HEK293 (cell line): Measurements from ENCODE around the gene GAGE10.

ENCODE experiments used
- GFI1B ChIP-seq: fragments of 450-650 bp; formaldehyde crosslinking; IDR thresholded peaks from 2 replicates; pipeline ENCODE4 v1.5.1; 2016; ENCODE audit warnings: missing biosample characterization, missing genetic modification characterization
- GLIS1 ChIP-seq: fragments of 450-650 bp; formaldehyde crosslinking; IDR thresholded peaks from 2 replicates; pipeline ENCODE4 v1.5.1; 2016; ENCODE audit warnings: missing biosample characterization, missing genetic modification characterization
- HOXC10 ChIP-seq: sonication (generic); formaldehyde crosslinking; IDR thresholded peaks from 2 replicates; pipeline ENCODE4 v1.8.1; 2023; ENCODE audit warnings: mild to moderate bottlenecking, missing genetic modification reagents
- KLF8 ChIP-seq: fragments of 450-650 bp; formaldehyde crosslinking; IDR thresholded peaks from 2 replicates; pipeline ENCODE4 v1.5.1; 2016; ENCODE audit warnings: missing biosample characterization, missing genetic modification characterization
- SP3 ChIP-seq: fragments of 450-650 bp; formaldehyde crosslinking; IDR thresholded peaks from 2 replicates; pipeline ENCODE4 v1.5.1; 2016; ENCODE audit warnings: missing biosample characterization, missing genetic modification characterization
- TCF7L2 ChIP-seq: IDR thresholded peaks from 2 replicates; pipeline ENCODE4 v1.6.1; 2011; ENCODE audit warnings: low read depth, mild to moderate bottlenecking, inconsistent platforms, low read length, moderate library complexity, borderline replicate concordance
- ZBTB8A ChIP-seq: fragments of 450-650 bp; formaldehyde crosslinking; IDR thresholded peaks from 2 replicates; pipeline ENCODE4 v1.5.1; 2016; ENCODE audit warnings: missing biosample characterization, missing genetic modification characterization
- ZFHX2 ChIP-seq: fragments of 450-650 bp; formaldehyde crosslinking; conservative IDR thresholded peaks from 2 replicates; pipeline ENCODE4 v1.5.1; 2016; ENCODE audit warnings: missing biosample characterization, missing genetic modification characterization
- ZFP37 ChIP-seq: fragments of 450-650 bp; formaldehyde crosslinking; IDR thresholded peaks from 2 replicates; pipeline ENCODE4 v1.5.1; 2016; ENCODE audit warnings: missing biosample characterization, missing genetic modification characterization
- ZNF10 ChIP-seq: fragments of 450-650 bp; formaldehyde crosslinking; IDR thresholded peaks from 2 replicates; pipeline ENCODE4 v1.5.1; 2017; ENCODE audit warnings: missing biosample characterization, missing genetic modification characterization
- ZNF112 ChIP-seq: fragments of 450-650 bp; formaldehyde crosslinking; IDR thresholded peaks from 2 replicates; pipeline ENCODE4 v1.5.0; 2017; ENCODE audit warnings: missing biosample characterization, missing genetic modification characterization
- ZNF140 ChIP-seq: fragments of 450-650 bp; formaldehyde crosslinking; IDR thresholded peaks from 2 replicates; pipeline ENCODE4 v1.5.1; 2016; ENCODE audit warnings: missing biosample characterization, missing genetic modification characterization
- ZNF16 ChIP-seq: fragments of 450-650 bp; formaldehyde crosslinking; IDR thresholded peaks from 2 replicates; pipeline ENCODE4 v1.5.1; 2016; ENCODE audit warnings: low read depth, missing biosample characterization, missing genetic modification characterization
- ZNF19 ChIP-seq: fragments of 450-650 bp; formaldehyde crosslinking; IDR thresholded peaks from 2 replicates; pipeline ENCODE4; 2016; ENCODE audit warnings: missing biosample characterization, missing genetic modification characterization, low read depth
- ZNF324 ChIP-seq: fragments of 450-650 bp; formaldehyde crosslinking; IDR thresholded peaks from 2 replicates; pipeline ENCODE4 v1.5.1; 2016; ENCODE audit warnings: missing biosample characterization, missing genetic modification characterization
- ZNF335 ChIP-seq: fragments of 450-650 bp; formaldehyde crosslinking; conservative IDR thresholded peaks from 2 replicates; pipeline ENCODE4 v1.5.1; 2016; ENCODE audit warnings: missing biosample characterization, missing genetic modification characterization
- ZNF341 ChIP-seq: fragments of 450-650 bp; formaldehyde crosslinking; IDR thresholded peaks from 2 replicates; pipeline ENCODE4; 2016; ENCODE audit warnings: low read depth, missing biosample characterization, missing genetic modification characterization
- ZNF391 ChIP-seq: fragments of 450-650 bp; formaldehyde crosslinking; IDR thresholded peaks from 2 replicates; pipeline ENCODE4 v1.5.1; 2016; ENCODE audit warnings: low read depth, missing biosample characterization, missing genetic modification characterization, borderline replicate concordance
- ZNF426 ChIP-seq: fragments of 450-650 bp; formaldehyde crosslinking; IDR thresholded peaks from 2 replicates; pipeline ENCODE4 v1.5.1; 2017; ENCODE audit warnings: missing biosample characterization, missing genetic modification characterization, mild to moderate bottlenecking, inconsistent platforms, moderate library complexity
- ZNF433 ChIP-seq: fragments of 450-650 bp; formaldehyde crosslinking; IDR thresholded peaks from 2 replicates; pipeline ENCODE4 v1.5.1; 2016; ENCODE audit warnings: missing biosample characterization, missing genetic modification characterization, low read depth
- ZNF571 ChIP-seq: fragments of 450-650 bp; formaldehyde crosslinking; IDR thresholded peaks from 2 replicates; pipeline ENCODE4 v1.5.0; 2017; ENCODE audit warnings: missing biosample characterization, missing genetic modification characterization
- ZNF596 ChIP-seq: fragments of 450-650 bp; IDR thresholded peaks from 2 replicates; pipeline ENCODE4 v1.5.0; 2018; ENCODE audit warnings: missing biosample characterization, mild to moderate bottlenecking, missing genetic modification characterization, moderate library complexity
- ZNF677 ChIP-seq: fragments of 450-650 bp; IDR thresholded peaks from 2 replicates; pipeline ENCODE4 v1.5.0; 2018; ENCODE audit warnings: missing biosample characterization, mild to moderate bottlenecking, missing genetic modification characterization, moderate library complexity
- ZNF701 ChIP-seq: fragments of 450-650 bp; formaldehyde crosslinking; IDR thresholded peaks from 2 replicates; pipeline ENCODE4 v1.5.1; 2016; ENCODE audit warnings: missing biosample characterization, missing genetic modification characterization
- ZSCAN23 ChIP-seq: fragments of 450-650 bp; formaldehyde crosslinking; IDR thresholded peaks from 2 replicates; pipeline ENCODE4 v1.5.1; 2016; ENCODE audit warnings: missing biosample characterization, missing genetic modification characterization
- TF ChIP-seq, protein P1 (sequence below): fragments of 450-650 bp; formaldehyde crosslinking; IDR thresholded peaks from 2 replicates; pipeline ENCODE4 v1.5.1; 2016; ENCODE audit warnings: missing biosample characterization, missing genetic modification characterization, borderline replicate concordance
- TF ChIP-seq, protein P2 (sequence below): fragments of 450-650 bp; formaldehyde crosslinking; IDR thresholded peaks from 2 replicates; pipeline ENCODE4 v1.5.1; 2016; ENCODE audit warnings: missing biosample characterization, missing genetic modification characterization
- TF ChIP-seq, protein P3 (sequence below): fragments of 450-650 bp; formaldehyde crosslinking; IDR thresholded peaks from 2 replicates; pipeline ENCODE4 v1.5.1; 2016; ENCODE audit warnings: missing biosample characterization, missing genetic modification characterization
- TF ChIP-seq, protein P4 (sequence below): fragments of 450-650 bp; formaldehyde crosslinking; IDR thresholded peaks from 2 replicates; pipeline ENCODE4 v1.5.1; 2017; ENCODE audit warnings: missing biosample characterization, mild to moderate bottlenecking, missing genetic modification characterization, moderate library complexity
- TF ChIP-seq, protein P5 (sequence below): fragments of 450-650 bp; formaldehyde crosslinking; IDR thresholded peaks from 2 replicates; pipeline ENCODE4 v1.5.1; 2016; ENCODE audit warnings: missing biosample characterization, missing genetic modification characterization
- TF ChIP-seq, protein P6 (sequence below): fragments of 450-650 bp; formaldehyde crosslinking; IDR thresholded peaks from 2 replicates; pipeline ENCODE4 v1.5.1; 2016; ENCODE audit warnings: missing biosample characterization, missing genetic modification characterization

GAGE10 gene

DNA sequence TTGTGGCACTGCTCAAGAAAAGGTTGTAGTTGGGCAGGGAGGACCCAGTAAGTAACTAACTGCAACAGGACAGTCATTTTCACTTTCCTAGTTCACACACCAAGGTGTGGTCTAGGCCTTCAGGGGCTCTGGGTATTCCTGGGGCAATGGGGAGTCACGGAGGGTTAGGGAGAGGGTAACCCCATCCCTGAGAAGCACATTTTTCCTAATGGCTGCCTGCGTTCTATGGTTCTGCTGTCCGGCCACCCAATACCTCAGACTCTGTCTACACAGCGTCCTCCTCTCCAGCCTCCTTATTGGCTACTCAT, 34.8 kb upstream of the GAGE10 start (continued):
- no peak for TF ChIP-seq ZSCAN23 (tag by site-specific recombination)
- TF ChIP-seq, protein P1, sequence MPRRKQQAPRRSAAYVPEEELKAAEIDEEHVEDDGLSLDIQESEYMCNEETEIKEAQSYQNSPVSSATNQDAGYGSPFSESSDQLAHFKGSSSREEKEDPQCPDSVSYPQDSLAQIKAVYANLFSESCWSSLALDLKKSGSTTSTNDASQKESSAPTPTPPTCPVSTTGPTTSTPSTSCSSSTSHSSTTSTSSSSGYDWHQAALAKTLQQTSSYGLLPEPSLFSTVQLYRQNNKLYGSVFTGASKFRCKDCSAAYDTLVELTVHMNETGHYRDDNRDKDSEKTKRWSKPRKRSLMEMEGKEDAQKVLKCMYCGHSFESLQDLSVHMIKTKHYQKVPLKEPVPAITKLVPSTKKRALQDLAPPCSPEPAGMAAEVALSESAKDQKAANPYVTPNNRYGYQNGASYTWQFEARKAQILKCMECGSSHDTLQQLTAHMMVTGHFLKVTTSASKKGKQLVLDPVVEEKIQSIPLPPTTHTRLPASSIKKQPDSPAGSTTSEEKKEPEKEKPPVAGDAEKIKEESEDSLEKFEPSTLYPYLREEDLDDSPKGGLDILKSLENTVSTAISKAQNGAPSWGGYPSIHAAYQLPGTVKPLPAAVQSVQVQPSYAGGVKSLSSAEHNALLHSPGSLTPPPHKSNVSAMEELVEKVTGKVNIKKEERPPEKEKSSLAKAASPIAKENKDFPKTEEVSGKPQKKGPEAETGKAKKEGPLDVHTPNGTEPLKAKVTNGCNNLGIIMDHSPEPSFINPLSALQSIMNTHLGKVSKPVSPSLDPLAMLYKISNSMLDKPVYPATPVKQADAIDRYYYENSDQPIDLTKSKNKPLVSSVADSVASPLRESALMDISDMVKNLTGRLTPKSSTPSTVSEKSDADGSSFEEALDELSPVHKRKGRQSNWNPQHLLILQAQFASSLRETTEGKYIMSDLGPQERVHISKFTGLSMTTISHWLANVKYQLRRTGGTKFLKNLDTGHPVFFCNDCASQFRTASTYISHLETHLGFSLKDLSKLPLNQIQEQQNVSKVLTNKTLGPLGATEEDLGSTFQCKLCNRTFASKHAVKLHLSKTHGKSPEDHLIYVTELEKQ (tag by site-specific recombination), result no peak
- no peak for TF ChIP-seq ZNF19 (tag by site-specific recombination)
- TF ChIP-seq ZNF10 (tag by site-specific recombination), result no peak
- no peak for TF ChIP-seq TCF7L2
- no peak for TF ChIP-seq ZNF433 (tag by site-specific recombination)
- no peak for TF ChIP-seq ZNF324
- TF ChIP-seq ZNF140 (tag by site-specific recombination), result no peak
- no peak for TF ChIP-seq GFI1B (tag by site-specific recombination)
- TF ChIP-seq, protein P2, sequence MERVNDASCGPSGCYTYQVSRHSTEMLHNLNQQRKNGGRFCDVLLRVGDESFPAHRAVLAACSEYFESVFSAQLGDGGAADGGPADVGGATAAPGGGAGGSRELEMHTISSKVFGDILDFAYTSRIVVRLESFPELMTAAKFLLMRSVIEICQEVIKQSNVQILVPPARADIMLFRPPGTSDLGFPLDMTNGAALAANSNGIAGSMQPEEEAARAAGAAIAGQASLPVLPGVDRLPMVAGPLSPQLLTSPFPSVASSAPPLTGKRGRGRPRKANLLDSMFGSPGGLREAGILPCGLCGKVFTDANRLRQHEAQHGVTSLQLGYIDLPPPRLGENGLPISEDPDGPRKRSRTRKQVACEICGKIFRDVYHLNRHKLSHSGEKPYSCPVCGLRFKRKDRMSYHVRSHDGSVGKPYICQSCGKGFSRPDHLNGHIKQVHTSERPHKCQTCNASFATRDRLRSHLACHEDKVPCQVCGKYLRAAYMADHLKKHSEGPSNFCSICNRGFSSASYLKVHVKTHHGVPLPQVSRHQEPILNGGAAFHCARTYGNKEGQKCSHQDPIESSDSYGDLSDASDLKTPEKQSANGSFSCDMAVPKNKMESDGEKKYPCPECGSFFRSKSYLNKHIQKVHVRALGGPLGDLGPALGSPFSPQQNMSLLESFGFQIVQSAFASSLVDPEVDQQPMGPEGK (tag by site-specific recombination), result no peak; the same call in 1 of the 2 replicates
- TF ChIP-seq, protein P3, sequence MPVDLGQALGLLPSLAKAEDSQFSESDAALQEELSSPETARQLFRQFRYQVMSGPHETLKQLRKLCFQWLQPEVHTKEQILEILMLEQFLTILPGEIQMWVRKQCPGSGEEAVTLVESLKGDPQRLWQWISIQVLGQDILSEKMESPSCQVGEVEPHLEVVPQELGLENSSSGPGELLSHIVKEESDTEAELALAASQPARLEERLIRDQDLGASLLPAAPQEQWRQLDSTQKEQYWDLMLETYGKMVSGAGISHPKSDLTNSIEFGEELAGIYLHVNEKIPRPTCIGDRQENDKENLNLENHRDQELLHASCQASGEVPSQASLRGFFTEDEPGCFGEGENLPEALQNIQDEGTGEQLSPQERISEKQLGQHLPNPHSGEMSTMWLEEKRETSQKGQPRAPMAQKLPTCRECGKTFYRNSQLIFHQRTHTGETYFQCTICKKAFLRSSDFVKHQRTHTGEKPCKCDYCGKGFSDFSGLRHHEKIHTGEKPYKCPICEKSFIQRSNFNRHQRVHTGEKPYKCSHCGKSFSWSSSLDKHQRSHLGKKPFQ (tag by site-specific recombination), result peak; percentile 64
- no peak for TF ChIP-seq ZNF596
- peak; percentile 16; the same call in 1 of the 2 replicates for TF ChIP-seq ZFP37 (tag by site-specific recombination)
- TF ChIP-seq, protein P4, sequence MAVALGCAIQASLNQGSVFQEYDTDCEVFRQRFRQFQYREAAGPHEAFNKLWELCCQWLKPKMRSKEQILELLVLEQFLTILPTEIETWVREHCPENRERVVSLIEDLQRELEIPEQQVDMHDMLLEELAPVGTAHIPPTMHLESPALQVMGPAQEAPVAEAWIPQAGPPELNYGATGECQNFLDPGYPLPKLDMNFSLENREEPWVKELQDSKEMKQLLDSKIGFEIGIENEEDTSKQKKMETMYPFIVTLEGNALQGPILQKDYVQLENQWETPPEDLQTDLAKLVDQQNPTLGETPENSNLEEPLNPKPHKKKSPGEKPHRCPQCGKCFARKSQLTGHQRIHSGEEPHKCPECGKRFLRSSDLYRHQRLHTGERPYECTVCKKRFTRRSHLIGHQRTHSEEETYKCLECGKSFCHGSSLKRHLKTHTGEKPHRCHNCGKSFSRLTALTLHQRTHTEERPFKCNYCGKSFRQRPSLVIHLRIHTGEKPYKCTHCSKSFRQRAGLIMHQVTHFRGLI (tag by site-specific recombination), result no peak
- TF ChIP-seq ZFHX2 (tag by site-specific recombination), result no peak
- no peak for TF ChIP-seq GLIS1 (tag by site-specific recombination)
- TF ChIP-seq ZNF16, result peak; percentile 92
- TF ChIP-seq ZNF341 (tag by site-specific recombination), result no peak
- no peak for TF ChIP-seq HOXC10 (CRISPR knock-in tag)
- no peak for TF ChIP-seq ZNF677 (tag by site-specific recombination)
- TF ChIP-seq ZNF112 (tag by site-specific recombination), result no peak
- no peak for TF ChIP-seq ZNF426 (tag by site-specific recombination)
- no peak for TF ChIP-seq KLF8 (tag by site-specific recombination)
- TF ChIP-seq SP3 (tag by site-specific recombination), result no peak
- TF ChIP-seq ZNF571 (tag by site-specific recombination), result no peak
- TF ChIP-seq ZNF701 (tag by site-specific recombination), result no peak
- TF ChIP-seq ZBTB8A (tag by site-specific recombination), result no peak
- no peak for TF ChIP-seq ZNF335 (tag by site-specific recombination)
- TF ChIP-seq, protein P5, sequence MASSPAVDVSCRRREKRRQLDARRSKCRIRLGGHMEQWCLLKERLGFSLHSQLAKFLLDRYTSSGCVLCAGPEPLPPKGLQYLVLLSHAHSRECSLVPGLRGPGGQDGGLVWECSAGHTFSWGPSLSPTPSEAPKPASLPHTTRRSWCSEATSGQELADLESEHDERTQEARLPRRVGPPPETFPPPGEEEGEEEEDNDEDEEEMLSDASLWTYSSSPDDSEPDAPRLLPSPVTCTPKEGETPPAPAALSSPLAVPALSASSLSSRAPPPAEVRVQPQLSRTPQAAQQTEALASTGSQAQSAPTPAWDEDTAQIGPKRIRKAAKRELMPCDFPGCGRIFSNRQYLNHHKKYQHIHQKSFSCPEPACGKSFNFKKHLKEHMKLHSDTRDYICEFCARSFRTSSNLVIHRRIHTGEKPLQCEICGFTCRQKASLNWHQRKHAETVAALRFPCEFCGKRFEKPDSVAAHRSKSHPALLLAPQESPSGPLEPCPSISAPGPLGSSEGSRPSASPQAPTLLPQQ (tag by site-specific recombination), result no peak
- TF ChIP-seq, protein P6, sequence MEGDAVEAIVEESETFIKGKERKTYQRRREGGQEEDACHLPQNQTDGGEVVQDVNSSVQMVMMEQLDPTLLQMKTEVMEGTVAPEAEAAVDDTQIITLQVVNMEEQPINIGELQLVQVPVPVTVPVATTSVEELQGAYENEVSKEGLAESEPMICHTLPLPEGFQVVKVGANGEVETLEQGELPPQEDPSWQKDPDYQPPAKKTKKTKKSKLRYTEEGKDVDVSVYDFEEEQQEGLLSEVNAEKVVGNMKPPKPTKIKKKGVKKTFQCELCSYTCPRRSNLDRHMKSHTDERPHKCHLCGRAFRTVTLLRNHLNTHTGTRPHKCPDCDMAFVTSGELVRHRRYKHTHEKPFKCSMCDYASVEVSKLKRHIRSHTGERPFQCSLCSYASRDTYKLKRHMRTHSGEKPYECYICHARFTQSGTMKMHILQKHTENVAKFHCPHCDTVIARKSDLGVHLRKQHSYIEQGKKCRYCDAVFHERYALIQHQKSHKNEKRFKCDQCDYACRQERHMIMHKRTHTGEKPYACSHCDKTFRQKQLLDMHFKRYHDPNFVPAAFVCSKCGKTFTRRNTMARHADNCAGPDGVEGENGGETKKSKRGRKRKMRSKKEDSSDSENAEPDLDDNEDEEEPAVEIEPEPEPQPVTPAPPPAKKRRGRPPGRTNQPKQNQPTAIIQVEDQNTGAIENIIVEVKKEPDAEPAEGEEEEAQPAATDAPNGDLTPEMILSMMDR (tag by site-specific recombination), result no peak
- TF ChIP-seq ZNF391 (tag by site-specific recombination), result peak; percentile 25; the same call in 1 of the 2 replicates
